Lower lobe of right lung (tissue), 2 donors: ENCODE data around the gene NANOS2. TPM values are rescaled to one million over a fixed set of nuclear protein-coding genes. Genes with fewer than 3 reads are reported as not detected.

Experiments
- ATAC-seq, 2 donors: fragments of 200-7000 bp; cut with Tn5 transposase; one replicate each; pipeline ENCODE4 v1.9.1; 2020 to 2022; ENCODE audit warnings: mild to moderate bottlenecking in 2 of 2, moderate library complexity in 2 of 2
- DNase-seq: peaks from one replicate; pipeline ENCODE4 v3.0.0-alpha.2; 2020
- H3K27ac ChIP-seq: fragments of 200-600 bp; one replicate; pipeline ENCODE4 v1.8.0; 2022
- H3K27me3 ChIP-seq: fragments of 200-600 bp; one replicate; pipeline ENCODE4 v1.8.0; 2022; ENCODE audit warnings: low read depth
- H3K36me3 ChIP-seq: fragments of 200-600 bp; one replicate; pipeline ENCODE4 v1.8.0; 2022; ENCODE audit warnings: mild to moderate bottlenecking
- H3K4me1 ChIP-seq: fragments of 200-600 bp; one replicate; pipeline ENCODE4 v1.8.0; 2022
- H3K4me3 ChIP-seq: fragments of 200-600 bp; one replicate; pipeline ENCODE4 v1.8.0; 2022; ENCODE audit warnings: mild to moderate bottlenecking
- H3K9me3 ChIP-seq: fragments of 200-600 bp; one replicate; pipeline ENCODE4 v1.8.0; 2022
- intact Hi-C: fragments of 100-400 bp; cut with DNase I; formaldehyde crosslinking; loops from one replicate; pipeline ENCODE4 v1.11.0; 2022
- total RNA-seq: library from RNA; stranded (reverse); fragmentation: NEBNext Ultra II Directional; extraction: Animal tissue kit (Norgen Biotek cat#: 25700); gene quantifications from one replicate; pipeline ENCODE4 v1.2.1, GENCODE V29; 2021
- TF ChIP-seq, protein P1 (sequence below): fragments of 200-600 bp; IDR thresholded peaks from one replicate; pipeline ENCODE4 v1.8.0; 2022; ENCODE audit warnings: antibody characterized with exemption, mild to moderate bottlenecking
- donor health status: DM: no; HTN: yes; CAD: no; lungs with severe emphysema.

The NANOS2 gene
- total RNA-seq, 1 donor from 2014 or later = not detected

DNA sequence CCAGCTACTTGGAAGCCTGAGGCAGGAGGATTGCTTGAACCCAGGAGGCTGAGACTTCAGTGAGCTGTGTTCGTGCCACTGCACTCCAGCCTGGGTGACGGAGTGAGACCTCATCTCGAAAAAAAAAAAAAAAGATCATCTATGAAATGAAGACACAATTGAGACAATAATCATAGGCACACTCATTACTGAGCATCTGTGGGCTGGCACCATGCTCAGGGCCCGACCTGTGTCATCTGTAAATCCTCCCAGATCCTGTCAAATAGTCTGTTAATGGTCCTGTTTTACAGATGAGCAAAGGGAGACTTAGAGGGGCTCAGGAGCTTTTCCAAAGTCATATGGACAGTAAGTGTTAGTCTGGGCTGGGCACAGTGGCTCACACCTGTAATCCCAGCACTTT lies 4.1 kb upstream of the NANOS2 start:
- intact Hi-C loops = no loop called here
- no peaks in the 10 kb centered on the region for H3K9me3 ChIP-seq
- H3K4me3 ChIP-seq = no peak overlapping the region
- no peak overlapping the region for H3K27ac ChIP-seq
- peaks cover 4% of the 10 kb centered on the region for H3K27me3 ChIP-seq
- TF ChIP-seq, protein P1, sequence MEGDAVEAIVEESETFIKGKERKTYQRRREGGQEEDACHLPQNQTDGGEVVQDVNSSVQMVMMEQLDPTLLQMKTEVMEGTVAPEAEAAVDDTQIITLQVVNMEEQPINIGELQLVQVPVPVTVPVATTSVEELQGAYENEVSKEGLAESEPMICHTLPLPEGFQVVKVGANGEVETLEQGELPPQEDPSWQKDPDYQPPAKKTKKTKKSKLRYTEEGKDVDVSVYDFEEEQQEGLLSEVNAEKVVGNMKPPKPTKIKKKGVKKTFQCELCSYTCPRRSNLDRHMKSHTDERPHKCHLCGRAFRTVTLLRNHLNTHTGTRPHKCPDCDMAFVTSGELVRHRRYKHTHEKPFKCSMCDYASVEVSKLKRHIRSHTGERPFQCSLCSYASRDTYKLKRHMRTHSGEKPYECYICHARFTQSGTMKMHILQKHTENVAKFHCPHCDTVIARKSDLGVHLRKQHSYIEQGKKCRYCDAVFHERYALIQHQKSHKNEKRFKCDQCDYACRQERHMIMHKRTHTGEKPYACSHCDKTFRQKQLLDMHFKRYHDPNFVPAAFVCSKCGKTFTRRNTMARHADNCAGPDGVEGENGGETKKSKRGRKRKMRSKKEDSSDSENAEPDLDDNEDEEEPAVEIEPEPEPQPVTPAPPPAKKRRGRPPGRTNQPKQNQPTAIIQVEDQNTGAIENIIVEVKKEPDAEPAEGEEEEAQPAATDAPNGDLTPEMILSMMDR = no peak
- DNase-seq (no peak), ATAC-seq (no peak)
- no peaks in the 10 kb centered on the region for H3K4me1 ChIP-seq
- no peaks in the 10 kb centered on the region for H3K36me3 ChIP-seq

DNA sequence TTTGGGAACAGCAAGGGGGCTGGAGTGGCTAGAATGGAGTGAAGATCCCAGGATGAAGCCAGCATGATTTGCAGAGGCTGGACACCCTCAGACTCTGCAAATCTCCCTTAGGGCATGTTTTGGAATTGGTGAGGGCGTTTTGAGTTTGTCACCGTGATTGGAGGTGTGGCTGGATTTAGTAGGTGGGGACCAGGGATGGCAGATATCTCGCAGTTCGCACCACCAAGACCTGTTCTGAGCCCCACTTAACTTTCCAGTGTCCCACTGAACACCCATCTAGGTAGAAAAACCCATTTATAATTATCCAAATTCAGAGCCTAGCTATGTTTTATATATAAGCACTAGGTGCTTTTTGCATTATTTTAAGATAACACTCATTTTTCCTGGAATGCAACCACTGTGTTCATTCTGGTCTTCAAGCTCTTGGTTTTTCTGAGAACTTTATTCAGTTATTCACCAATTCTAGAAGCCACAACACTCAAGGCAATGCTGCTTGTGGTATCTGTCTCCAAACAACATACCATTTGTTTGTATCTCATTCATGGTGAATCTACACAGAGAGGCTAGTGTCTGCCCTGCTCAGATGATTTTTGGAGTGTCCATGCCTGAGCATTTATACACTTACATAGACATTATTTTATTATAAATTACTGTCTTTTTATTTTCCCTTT lies 3.0 kb upstream of the NANOS2 start:
- H3K36me3 ChIP-seq = no peaks in the 10 kb centered on the region
- no peaks in the 10 kb centered on the region for H3K4me1 ChIP-seq
- H3K4me3 ChIP-seq = no peak overlapping the region
- H3K9me3 ChIP-seq = no peaks in the 10 kb centered on the region
- peaks cover 4% of the 10 kb centered on the region for H3K27me3 ChIP-seq
- TF ChIP-seq, protein P1 = no peak
- ATAC-seq = no peak
- no peak overlapping the region for H3K27ac ChIP-seq
- intact Hi-C loops = no loop called here
- DNase-seq = no peak

DNA sequence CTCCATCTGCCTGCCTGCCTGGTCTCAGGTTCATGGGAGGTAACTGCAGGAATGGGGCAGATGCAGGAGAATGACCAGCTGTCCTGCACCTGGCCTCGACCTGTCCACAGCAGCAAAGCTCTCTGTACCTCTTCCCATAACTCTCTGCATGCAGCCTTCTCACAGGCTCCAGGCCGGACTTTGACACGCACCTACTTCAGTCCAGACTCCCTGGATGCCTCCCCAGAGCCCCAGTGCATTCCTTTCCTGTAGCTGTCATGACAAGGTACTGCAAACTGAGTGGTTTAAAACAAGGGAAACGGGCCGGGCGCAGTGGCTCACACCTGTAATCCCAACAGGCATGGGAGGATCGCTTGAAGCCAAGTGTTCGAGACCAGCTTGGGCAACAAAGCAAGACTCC lies 3.3 kb downstream of the NANOS2 start:
- Histone ChIP-seq H3K4me1 (no peaks in the 10 kb centered on the region), H3K4me3 (no peak overlapping the region), H3K9me3 (no peaks in the 10 kb centered on the region), H3K27me3 (peaks cover 7% of the 10 kb centered on the region), H3K27ac (no peak overlapping the region), H3K36me3 (no peaks in the 10 kb centered on the region)
- TF ChIP-seq, protein P1 = no peak
- ATAC-seq = no peak
- DNase-seq = no peak
- intact Hi-C loops = no loop called here

DNA sequence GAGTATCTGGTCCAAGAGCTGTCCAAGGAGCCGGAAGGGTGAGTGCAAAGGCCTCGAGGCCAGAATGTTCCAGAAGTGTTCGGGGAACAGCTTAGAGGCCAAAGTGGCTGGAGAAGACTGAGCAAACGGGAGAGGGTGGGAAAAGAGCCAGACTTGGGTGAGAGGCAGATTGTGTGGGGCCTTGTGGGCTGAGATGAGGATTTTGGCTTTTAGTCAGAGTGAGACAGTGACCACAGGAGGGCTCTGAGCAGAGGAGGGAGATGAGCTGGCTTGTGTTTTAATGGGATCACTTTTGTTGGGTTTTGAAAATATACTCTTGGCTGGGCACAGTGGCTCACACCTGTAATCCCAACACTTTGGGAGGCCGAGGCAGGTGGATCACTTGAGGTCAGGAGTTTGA lies 5.6 kb downstream of the NANOS2 start:
- ATAC-seq (no peak), DNase-seq (no peak)
- intact Hi-C loops = no loop called here
- Histone ChIP-seq H3K4me1 (no peaks in the 10 kb centered on the region), H3K27ac (no peak overlapping the region), H3K9me3 (no peaks in the 10 kb centered on the region), H3K27me3 (peaks cover 7% of the 10 kb centered on the region), H3K4me3 (no peak overlapping the region), H3K36me3 (no peaks in the 10 kb centered on the region)
- TF ChIP-seq, protein P1 = no peak

DNA sequence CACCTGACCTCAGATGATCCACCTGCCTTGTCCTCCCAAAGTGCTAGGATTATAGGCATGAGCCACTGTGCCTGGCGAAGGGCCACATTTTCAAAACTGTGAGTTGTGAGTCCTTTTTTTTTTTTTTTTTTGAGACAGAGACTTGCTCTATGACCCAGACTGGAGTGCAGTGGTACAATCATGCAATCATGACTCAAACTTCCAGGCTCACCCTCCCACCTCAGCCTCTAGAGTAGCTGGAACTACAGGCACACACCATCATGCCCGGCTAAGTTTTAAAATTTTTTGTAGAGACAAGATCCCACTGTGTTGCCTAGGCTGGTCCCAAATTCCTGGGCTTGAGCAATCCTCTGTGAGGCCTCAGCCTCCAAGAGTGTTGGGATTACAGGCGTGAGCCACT lies 8.4 kb downstream of the NANOS2 start:
- no peaks in the 10 kb centered on the region for H3K27me3 ChIP-seq
- DNase-seq = no peak
- H3K9me3 ChIP-seq = no peaks in the 10 kb centered on the region
- no peak for ATAC-seq
- TF ChIP-seq, protein P1 = no peak
- H3K27ac ChIP-seq = no peak overlapping the region
- intact Hi-C loops = no loop called here
- peaks cover 11% of the 10 kb centered on the region for H3K4me1 ChIP-seq
- H3K4me3 ChIP-seq = no peak overlapping the region
- no peaks in the 10 kb centered on the region for H3K36me3 ChIP-seq
